ENCODE measurements around the gene PGAP1.

Gene PGAP1

DNA sequence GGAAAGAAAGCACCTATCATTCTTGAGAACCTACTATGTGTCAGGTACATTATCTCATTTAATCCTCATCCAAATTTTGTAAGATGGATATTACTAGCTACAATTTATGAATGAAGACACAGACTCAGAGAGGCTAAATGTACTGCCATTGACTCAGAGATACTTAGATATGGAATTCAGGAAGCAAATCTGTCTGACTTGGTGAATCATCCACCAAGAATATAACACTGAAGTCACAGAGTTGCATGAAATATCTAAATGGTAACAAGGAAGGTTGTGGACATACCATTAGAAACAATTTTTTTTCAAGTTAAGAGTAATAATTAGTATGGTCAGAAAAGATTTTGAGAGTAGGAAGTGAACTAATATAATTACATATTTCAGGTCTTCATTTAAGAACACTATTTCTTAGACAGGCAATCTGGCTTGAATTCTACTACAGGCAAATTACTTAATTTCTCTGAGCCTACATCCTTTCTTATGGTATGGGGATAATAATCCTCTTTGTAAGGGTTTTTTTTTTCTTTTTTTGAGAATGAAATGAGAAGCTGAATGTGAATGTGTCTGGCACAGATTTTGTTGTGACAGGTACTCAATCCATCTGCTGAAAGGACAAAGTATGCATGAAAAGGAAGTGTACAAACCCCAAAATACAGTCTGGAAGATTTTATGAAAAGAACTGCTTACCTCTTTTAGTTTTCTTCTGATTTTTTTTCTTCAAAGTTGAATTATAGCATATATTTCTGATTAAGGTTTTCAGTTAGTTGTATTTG lies 102.6 kb downstream of the PGAP1 start:
- TF ChIP-seq GATA3 (IDR thresholded peaks at IDR 0.05; ENCODE audit: low read depth, low read length) (no peak), GATA2 (IDR thresholded peaks at IDR 0.05; ENCODE audit: low read depth, low read length) (no peak)

DNA sequence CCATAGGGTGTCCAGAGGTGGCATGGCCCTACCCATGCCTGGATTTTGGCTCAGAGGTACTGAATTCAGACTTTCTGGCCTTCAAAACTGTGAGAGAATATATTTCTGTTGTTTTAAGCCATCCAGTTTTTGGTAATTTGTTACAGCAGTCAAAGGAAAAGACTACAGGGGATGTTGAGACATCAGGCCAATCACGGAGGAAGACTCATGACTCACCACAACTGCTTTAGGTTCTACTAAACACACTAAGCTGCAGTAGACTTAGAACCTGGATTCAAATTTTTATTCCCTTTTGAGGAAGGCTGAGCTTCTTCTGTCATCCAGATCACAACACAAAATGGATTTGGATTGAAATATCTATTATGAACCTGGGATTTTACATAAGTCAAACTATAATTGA lies 105.3 kb downstream of the PGAP1 start:
- TF ChIP-seq GATA3 (IDR thresholded peaks at IDR 0.05; ENCODE audit: low read depth, low read length) (no peak), GATA2 (IDR thresholded peaks at IDR 0.05; ENCODE audit: low read depth, low read length) (no peak)

DNA sequence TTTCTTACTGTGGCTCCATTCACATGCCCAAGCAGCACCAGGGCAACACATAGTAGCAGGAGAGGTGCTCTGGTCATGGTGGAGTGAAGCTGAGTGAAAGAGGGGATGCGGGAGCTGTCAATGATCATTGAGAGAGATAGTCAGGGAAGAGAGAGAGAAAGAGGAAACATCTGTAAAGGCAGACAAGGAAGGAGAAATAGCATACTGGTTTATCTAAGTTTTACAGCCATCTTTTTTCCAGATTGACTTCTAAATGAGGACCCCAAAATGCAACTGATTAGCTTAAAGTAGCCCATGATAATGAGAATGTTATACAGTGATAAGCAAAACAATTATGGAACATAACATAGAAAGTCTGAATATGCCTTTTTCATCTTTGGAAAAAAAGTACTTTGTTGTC lies 117.2 kb downstream of the PGAP1 start, which contains the start of gene C2orf66:
Gene C2orf66 (minus strand): TSS at position 96 of the 400 bp plus-strand sequence. CDS start 19 bp downstream, at position 77.
- TF ChIP-seq GATA2 (IDR thresholded peaks at IDR 0.05; ENCODE audit: low read depth, low read length) (no peak), GATA3 (IDR thresholded peaks at IDR 0.05; ENCODE audit: low read depth, low read length) (no peak)

DNA sequence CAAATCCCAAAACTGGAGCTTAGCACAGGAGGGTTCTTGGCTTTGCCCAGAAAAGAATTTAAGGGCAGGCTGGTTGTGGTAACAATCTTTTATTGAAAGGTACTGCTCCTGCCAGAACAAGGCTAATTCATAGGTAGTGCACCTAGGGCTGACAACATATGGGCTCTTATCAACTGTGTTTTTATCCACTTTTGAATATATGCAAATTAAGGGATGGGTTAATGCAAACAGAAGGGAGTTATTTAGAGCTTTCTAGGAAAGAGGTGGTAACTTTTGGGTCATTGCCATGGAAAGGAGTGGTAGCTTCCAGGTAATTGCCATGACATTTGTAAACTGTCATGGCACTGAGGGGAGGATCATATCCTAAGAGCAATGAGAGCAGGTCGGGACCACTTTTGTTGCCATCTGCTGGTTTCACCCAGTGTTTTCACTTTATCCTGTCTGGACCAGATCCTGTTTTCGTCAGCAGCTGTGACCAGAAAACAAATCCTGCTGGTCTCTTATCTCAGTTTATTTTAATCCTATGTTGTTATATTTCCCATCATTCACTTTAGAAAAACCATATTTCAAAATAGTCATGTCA lies 118.3 kb downstream of the PGAP1 start:
- TF ChIP-seq GATA2 (IDR thresholded peaks at IDR 0.05; ENCODE audit: low read depth, low read length) = no peak
- TF ChIP-seq GATA3 (IDR thresholded peaks at IDR 0.05; ENCODE audit: low read depth, low read length) = no peak

DNA sequence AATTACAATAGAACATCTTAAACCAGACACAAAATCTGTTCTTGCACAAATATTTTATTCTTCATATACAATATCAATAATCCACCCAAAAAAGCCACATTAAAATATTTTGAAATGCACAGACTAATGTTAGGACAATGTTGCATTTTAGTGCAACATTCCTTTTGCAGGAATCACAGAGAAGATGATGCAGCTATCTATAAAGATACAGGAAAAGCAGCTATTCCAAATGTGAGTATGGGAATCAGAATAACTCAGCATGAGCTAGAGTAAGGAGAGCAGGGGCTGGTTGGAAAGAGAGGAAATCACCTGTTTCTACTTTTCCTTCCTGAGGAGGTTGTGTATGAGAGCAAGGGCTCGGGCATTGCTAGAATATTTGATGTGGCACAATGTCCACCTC lies 122.1 kb downstream of the PGAP1 start:
- TF ChIP-seq GATA3 (IDR thresholded peaks at IDR 0.05; ENCODE audit: low read depth, low read length) (no peak), GATA2 (IDR thresholded peaks at IDR 0.05; ENCODE audit: low read depth, low read length) (no peak)

DNA sequence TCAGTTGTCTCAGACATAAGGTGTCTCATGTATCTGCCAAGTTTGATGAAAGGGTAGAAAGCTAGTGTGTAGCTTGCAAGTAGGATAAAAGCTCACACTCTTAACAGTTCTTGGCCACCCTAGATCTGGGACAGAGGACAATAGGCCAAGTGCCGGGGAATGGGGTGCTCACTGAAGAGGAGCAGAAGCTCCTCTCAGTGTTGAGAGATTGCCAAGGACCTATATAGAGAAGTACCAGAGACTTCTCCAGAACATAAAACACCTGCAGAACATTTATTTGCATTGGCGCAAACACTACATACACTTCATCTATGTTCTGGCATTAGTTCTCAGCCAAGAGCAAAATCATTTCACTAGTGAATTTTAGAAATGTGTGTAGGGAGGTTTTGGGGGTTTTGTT lies 124.1 kb downstream of the PGAP1 start:
- TF ChIP-seq GATA2 (IDR thresholded peaks at IDR 0.05; ENCODE audit: low read depth, low read length) (no peak), GATA3 (IDR thresholded peaks at IDR 0.05; ENCODE audit: low read depth, low read length) (no peak)

DNA sequence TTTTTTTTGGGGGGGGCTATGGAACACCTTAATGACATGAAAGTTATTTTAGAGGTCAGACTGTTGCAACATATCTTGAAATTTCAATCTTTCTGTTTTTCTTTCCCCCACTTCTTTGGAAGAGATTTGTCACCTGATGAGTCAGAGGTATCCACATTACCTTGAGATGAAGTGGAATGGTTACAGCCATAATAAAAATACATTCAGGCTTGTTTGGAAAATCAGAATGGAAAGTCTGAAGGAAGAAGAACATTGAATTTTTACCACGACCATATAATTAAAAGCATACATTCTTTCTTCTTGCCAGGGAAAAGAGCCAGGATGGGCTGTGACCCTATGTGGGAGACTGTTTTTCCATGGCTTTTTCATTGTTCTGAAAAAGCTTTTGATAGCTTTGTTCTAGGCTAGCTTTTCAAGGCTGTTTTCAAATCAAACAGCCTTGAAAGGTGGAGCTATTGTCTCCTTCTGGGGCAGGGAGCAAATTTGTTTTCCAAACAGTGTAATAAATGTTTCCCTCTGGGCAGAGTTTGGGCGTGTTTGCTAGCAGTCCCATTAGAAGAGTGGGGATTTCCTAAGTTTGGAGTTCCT lies 124.7 kb downstream of the PGAP1 start:
- TF ChIP-seq GATA2 (IDR thresholded peaks at IDR 0.05; ENCODE audit: low read depth, low read length) (no peak), GATA3 (IDR thresholded peaks at IDR 0.05; ENCODE audit: low read depth, low read length) (no peak)

DNA sequence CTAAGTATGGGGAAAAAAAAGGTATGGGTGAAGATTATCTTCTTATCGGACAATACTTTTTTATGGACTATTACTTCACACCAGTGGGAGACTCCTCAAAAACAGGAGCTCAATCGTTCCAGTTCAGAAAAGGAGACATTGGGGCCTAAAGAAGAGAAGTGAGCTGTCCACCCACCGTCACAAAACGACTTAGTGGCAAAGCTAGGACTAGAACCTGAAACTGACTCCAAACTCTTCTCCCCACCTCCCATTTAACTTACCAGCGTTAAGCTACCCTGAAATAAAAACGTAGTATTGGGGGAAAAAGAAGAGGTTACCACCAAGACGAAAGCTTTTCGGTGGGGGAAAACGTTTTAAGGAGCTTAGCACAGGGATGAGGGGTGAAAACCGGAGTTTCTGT lies 127.5 kb downstream of the PGAP1 start:
- TF ChIP-seq GATA3 (IDR thresholded peaks at IDR 0.05; ENCODE audit: low read depth, low read length) (no peak), GATA2 (IDR thresholded peaks at IDR 0.05; ENCODE audit: low read depth, low read length) (no peak)

DNA sequence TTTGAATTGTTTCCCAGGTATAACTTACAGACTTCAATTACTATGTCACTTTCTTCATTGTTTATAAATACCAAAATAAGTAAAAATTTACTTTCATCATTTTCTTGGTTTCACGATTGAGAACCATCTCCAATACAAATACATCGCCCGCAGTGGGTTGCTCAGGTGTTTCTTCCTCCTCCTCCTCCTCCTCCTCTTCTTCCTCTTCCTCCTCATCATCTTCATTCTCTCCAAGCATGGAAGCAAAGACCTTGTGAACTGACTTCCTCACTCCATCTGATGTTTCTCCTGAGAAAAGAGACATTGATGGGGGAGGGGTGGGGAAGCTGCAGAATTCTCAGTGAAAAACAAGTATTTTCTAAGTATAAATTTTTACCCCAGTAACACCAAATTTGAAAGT lies 133.6 kb downstream of the PGAP1 start:
- TF ChIP-seq GATA2 (IDR thresholded peaks at IDR 0.05; ENCODE audit: low read depth, low read length) (no peak), GATA3 (IDR thresholded peaks at IDR 0.05; ENCODE audit: low read depth, low read length) (no peak)

DNA sequence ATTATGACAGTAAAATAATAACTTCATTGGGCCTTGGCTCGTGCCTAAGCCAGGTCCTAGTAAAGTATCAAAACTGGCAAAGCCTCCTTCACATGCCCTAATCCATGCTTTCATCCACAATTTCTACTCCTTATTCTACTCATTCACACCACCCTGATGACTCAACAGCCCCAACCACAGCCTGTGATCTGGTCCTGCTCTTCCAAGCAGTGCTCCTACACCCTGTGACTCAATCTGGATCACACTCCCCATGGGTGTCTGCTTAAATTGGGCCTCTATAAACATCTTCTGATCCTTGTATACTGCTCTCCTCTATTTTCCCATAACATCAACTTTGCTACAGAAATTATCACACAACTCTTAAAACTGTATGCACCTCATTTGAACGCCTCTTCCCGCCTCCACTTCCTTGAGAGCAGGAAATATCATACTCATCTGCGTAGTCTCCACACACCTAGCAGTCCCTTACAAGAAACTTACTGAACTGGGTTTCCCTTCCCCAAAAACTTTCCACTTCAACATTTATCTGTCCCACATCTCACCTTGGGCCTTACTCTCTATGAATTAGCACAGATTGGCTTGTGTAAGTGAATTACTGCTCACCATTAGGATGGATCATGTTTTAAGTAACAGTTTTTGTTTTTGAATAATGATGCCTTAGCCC lies 142.9 kb downstream of the PGAP1 start:
- TF ChIP-seq GATA2 (IDR thresholded peaks at IDR 0.05; ENCODE audit: low read depth, low read length) (no peak), GATA3 (IDR thresholded peaks at IDR 0.05; ENCODE audit: low read depth, low read length) (no peak)
